B cell (primary cell): ENCODE measurements around the gene TRABD2A. TPM values are rescaled to one million over a fixed set of nuclear protein-coding genes. Genes with fewer than 3 reads are reported as not detected.
A peak's percentile ranks its signal among the peaks of the same experiment; 100 is the strongest.

ENCODE experiments used
- ATAC-seq: fragments of 200-7000 bp; cut with Tn5 transposase; one replicate; pipeline ENCODE4 v1.10.0; 2021; ENCODE audit warnings: low read depth, mild to moderate bottlenecking, moderate number of reproducible peaks, moderate library complexity
- CTCF ChIA-PET: fragments of 350-600 bp; sonication (Branson Sonifier 250); formaldehyde crosslinking; loops from one replicate; lab custom pipeline; 2021; ENCODE audit warnings: antibody characterized with exemption, inconsistent platforms; lab: Charles Lee
- POLR2A ChIA-PET: fragments of 350-600 bp; sonication (Branson Sonifier 250); formaldehyde crosslinking; loops from one replicate; lab custom pipeline; 2021; ENCODE audit warnings: antibody characterized with exemption; lab: Charles Lee
- DNase-seq: peaks from one replicate; pipeline ENCODE4 v3.0.0; 2013
- H2AFZ ChIP-seq: 2 replicates; pipeline ENCODE4 v1.6.1; 2012; ENCODE audit warnings: mild to moderate bottlenecking, low read depth, low read length; ENCODE audit not compliant: insufficient read depth, poor library complexity, severe bottlenecking
- H3K27ac ChIP-seq, 2 donors: 1 replicate in 1 of 2; 2 replicates in 1 of 2; pipeline ENCODE4 v1.5.1; 2012 to 2013; ENCODE audit warnings: low read length in 2 of 2, mild to moderate bottlenecking in 2 of 2, moderate library complexity in 1 of 2
- H3K27me3 ChIP-seq, 4 experiments: fragments of 200-600 bp in 1 of 4; sonication (generic) in 1 of 4; replicated peaks in 1 of 4; 1 replicate in 2 of 4; 2 replicates in 2 of 4; pipeline versions ENCODE4 v1.6.1 to v1.7.0; 2013 to 2016; ENCODE audit warnings: low read length in 3 of 4, mild to moderate bottlenecking in 2 of 4, mixed read lengths in 1 of 4, moderate library complexity in 1 of 4; ENCODE audit not compliant: insufficient read depth in 4 of 4, control insufficient read depth in 3 of 4; ENCODE audit errors: control extremely low read depth in 1 of 4
- H3K36me3 ChIP-seq, 2 experiments: replicated peaks in 1 of 2; 1 replicate in 1 of 2; 2 replicates in 1 of 2; pipeline versions ENCODE4 v1.6.1 to v1.7.1; 2013; ENCODE audit warnings: low read length in 1 of 2; ENCODE audit not compliant: insufficient read depth in 2 of 2, control insufficient read depth in 1 of 2; ENCODE audit errors: control extremely low read depth in 1 of 2, extremely low read depth in 1 of 2
- H3K4me1 ChIP-seq, 2 donors: fragments of 200-600 bp in 1 of 2; sonication (generic) in 1 of 2; 1 replicate in 1 of 2; 2 replicates in 1 of 2; pipeline versions ENCODE4 v1.5.1 to v1.6.1; 2013 to 2017; ENCODE audit warnings: low read length in 2 of 2; ENCODE audit not compliant: control insufficient read depth in 2 of 2, insufficient read depth in 2 of 2
- H3K4me2 ChIP-seq: replicated peaks from 2 replicates; pipeline ENCODE3; 2012; ENCODE audit warnings: mild to moderate bottlenecking, low read depth, low read length; ENCODE audit not compliant: poor library complexity, severe bottlenecking
- H3K4me3 ChIP-seq, 5 experiments: fragments of 200-600 bp in 1 of 5; sonication (generic) in 1 of 5; 1 replicate in 3 of 5; 2 replicates in 2 of 5; pipeline versions ENCODE4 v1.5.1 to v1.7.0; 2011 to 2016; ENCODE audit warnings: low read length in 4 of 5, mild to moderate bottlenecking in 4 of 5, low read depth in 2 of 5, control low read depth in 1 of 5, moderate library complexity in 1 of 5; ENCODE audit not compliant: insufficient read depth in 1 of 5; ENCODE audit errors: control extremely low read depth in 1 of 5, extremely low read depth in 1 of 5
- H3K79me2 ChIP-seq: fragments of 200-600 bp; sonication (generic); one replicate; pipeline ENCODE4 v1.6.0; 2016; ENCODE audit warnings: low read length; ENCODE audit not compliant: control insufficient read depth, insufficient read depth
- H3K9ac ChIP-seq: fragments of 200-600 bp; sonication (generic); 2 replicates; pipeline ENCODE4 v1.6.1; 2017; ENCODE audit warnings: mild to moderate bottlenecking, low read length, moderate library complexity
- H3K9me3 ChIP-seq, 3 donors: one replicate each; pipeline versions ENCODE4 v1.6.1 to v1.7.1; 2013; ENCODE audit warnings: low read length in 2 of 3; ENCODE audit not compliant: control insufficient read depth in 2 of 3, insufficient read depth in 1 of 3; ENCODE audit errors: control extremely low read depth in 1 of 3
- H4K20me1 ChIP-seq: 2 replicates; pipeline ENCODE4 v1.6.0; 2012; ENCODE audit warnings: mild to moderate bottlenecking, low read length; ENCODE audit not compliant: insufficient read depth, control insufficient read depth, poor library complexity, severe bottlenecking
- H3K27ac Mint-ChIP-seq: one replicate; pipeline ENCODE4 v1.8.0; 2021; ENCODE audit warnings: mixed read lengths
- H3K27me3 Mint-ChIP-seq: one replicate; pipeline ENCODE4 v1.8.0; 2021; ENCODE audit warnings: mixed read lengths
- H3K4me1 Mint-ChIP-seq: one replicate; pipeline ENCODE4 v1.8.0; 2021; ENCODE audit warnings: mixed read lengths
- H3K4me3 Mint-ChIP-seq: one replicate; pipeline ENCODE4 v1.8.0; 2021; ENCODE audit warnings: mixed read lengths
- H3K9me3 Mint-ChIP-seq: one replicate; pipeline ENCODE4 v1.8.0; 2022; ENCODE audit warnings: mixed read lengths; ENCODE audit not compliant: insufficient read depth
- EZH2 ChIP-seq: IDR thresholded peaks from 2 replicates; pipeline ENCODE4 v1.6.1; 2012; ENCODE audit warnings: borderline replicate concordance, low read depth, mild to moderate bottlenecking, moderate library complexity, low read length; ENCODE audit not compliant: insufficient read depth, poor library complexity, severe bottlenecking
- WGBS: methylation state at CpG from one replicate; pipeline ENCODE4 v1.1.5; 2013; ENCODE audit warnings: missing lambda C conversion rate; ENCODE audit not compliant: insufficient coverage; 5-methylcytosine and 5-hydroxymethylcytosine counted together
- intact Hi-C: fragments of 100-400 bp; cut with micrococcal nuclease; formaldehyde crosslinking; loops from one replicate; pipeline ENCODE4 v1.10.0; 2022
- polyA plus RNA-seq: library from polyadenylated mRNA; depleted of rRNA; stranded (reverse); fragments of >200 nt; gene quantifications from 2 replicates; pipeline ENCODE4 v1.2.3, GENCODE V29; 2012
- total RNA-seq, 2 donors: library from RNA; stranded (reverse); fragments of 120-200 nt in 1 of 2; gene quantifications; 1 replicate in 1 of 2; 2 replicates in 1 of 2; pipeline versions ENCODE4 v1.2.3 to v1.2.4, GENCODE V29; 2013 to 2022
- TF ChIP-seq, protein P1 (sequence below): fragments of 200-600 bp; IDR thresholded peaks from one replicate; pipeline ENCODE4 v1.8.0; 2022; ENCODE audit warnings: antibody characterized with exemption, mild to moderate bottlenecking

TRABD2A gene
- total and polyA plus RNA-seq, 2 donors (not counting 1 experiment from before 2014, with no cell fraction given), result 10.1 to 11.3 TPM

DNA sequence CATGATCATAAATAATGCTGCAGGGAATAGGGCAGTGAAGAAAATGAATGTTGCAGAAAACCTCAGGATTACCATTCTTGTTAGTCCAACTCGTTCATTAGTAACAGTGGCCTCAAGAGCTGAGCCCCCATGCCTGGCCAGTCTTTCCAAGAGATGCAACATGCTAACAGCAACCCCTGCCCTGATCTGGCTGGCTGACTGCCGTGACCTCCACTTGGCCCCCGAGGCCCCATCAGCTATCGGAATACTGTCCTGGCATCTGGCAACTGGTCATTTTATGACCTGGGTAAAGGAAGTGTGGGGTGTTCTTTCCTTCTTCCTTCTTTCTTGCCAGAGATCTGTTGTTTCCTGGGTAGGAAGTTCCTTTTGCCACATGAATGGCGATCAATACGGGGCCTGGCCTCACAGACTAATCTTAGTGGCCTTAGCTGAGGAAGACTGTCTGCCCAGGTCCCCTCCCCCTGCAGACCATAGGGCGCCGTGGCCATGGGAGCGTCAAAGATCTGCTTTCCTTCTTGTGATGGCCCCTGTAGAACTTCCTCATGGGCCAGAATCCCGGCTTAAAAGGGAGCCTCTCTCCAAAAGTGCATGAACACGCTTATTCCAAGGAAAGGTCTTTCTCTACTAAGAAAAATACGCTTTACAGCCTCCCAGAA is 10.6 kb upstream of the TRABD2A start:
- Histone ChIP-seq H3K4me1 (peaks cover 39 to 41% of the 10 kb centered on the region in 2 donors), H4K20me1 (no peaks in the 10 kb centered on the region), H3K4me3 (no peak overlapping the region), H3K9ac (no peak overlapping the region), H3K9me3 (no peaks in the 10 kb centered on the region), H3K36me3 (no peaks in the 10 kb centered on the region), H3K27ac (no peak overlapping the region), H3K79me2 (peaks cover 15% of the 10 kb centered on the region), H2AFZ (no peak overlapping the region), H3K4me2 (no peak overlapping the region), H3K27me3 (no peaks in the 10 kb centered on the region)
- intact Hi-C loops, result no loop called here
- Mint-ChIP-seq H3K27ac (no peak overlapping the region), H3K9me3 (no peaks in the 10 kb centered on the region), H3K4me3 (no peak overlapping the region), H3K4me1 (peaks cover 42% of the 10 kb centered on the region), H3K27me3 (no peaks in the 10 kb centered on the region)
- CTCF ChIA-PET, result interaction anchor here (1.0 to 18.2 kb wide), 3 partner anchors 9 to 30 kb away, joined by 3 to 316 read pairs (median 35); partner anchors contain the start of gene TMSB10
- 89% methylated on average over 8 of the region's 12 CpGs for WGBS
- DNase-seq, result no peak
- TF ChIP-seq, protein P1, sequence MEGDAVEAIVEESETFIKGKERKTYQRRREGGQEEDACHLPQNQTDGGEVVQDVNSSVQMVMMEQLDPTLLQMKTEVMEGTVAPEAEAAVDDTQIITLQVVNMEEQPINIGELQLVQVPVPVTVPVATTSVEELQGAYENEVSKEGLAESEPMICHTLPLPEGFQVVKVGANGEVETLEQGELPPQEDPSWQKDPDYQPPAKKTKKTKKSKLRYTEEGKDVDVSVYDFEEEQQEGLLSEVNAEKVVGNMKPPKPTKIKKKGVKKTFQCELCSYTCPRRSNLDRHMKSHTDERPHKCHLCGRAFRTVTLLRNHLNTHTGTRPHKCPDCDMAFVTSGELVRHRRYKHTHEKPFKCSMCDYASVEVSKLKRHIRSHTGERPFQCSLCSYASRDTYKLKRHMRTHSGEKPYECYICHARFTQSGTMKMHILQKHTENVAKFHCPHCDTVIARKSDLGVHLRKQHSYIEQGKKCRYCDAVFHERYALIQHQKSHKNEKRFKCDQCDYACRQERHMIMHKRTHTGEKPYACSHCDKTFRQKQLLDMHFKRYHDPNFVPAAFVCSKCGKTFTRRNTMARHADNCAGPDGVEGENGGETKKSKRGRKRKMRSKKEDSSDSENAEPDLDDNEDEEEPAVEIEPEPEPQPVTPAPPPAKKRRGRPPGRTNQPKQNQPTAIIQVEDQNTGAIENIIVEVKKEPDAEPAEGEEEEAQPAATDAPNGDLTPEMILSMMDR, result no peak
- no peak for TF ChIP-seq EZH2
- POLR2A ChIA-PET, result interaction anchor here (1.4 kb wide), 1 partner anchor 29 kb away, joined by 3 read pairs; no protein-coding TSS in a partner anchor
- ATAC-seq, result no peak

- Histone ChIP-seq H3K9me3 (no peaks in the 10 kb centered on the region), H3K27me3 (no peaks in the 10 kb centered on the region), H3K4me2 (peak overlapping the region; percentile 73), H2AFZ (peak overlapping the region; percentile 87), H3K9ac (peak overlapping the region; percentile 57), H3K36me3 (no peaks in the 10 kb centered on the region), H3K27ac (peak overlapping the region; percentile 89 to 93), H3K4me3 (peak overlapping the region in 4 of 5 experiments; percentile 21 to 46 (median 24)), H3K4me1 (peaks cover 25 to 26% of the 10 kb centered on the region in 2 donors), H4K20me1 (no peaks in the 10 kb centered on the region), H3K79me2 (peaks cover 3% of the 10 kb centered on the region)
- POLR2A ChIA-PET, result interaction anchor here (0.7 to 4.2 kb wide), 9 partner anchors 9 to 80 kb away, joined by 3 to 40 read pairs (median 5); partner anchors contain the start of gene TMSB10
- peak overlapping the region; percentile 77 for H3K4me3 Mint-ChIP-seq
- DNase-seq (no peak), ATAC-seq (no peak)
- no CpG with 5 or more reads among the region's 2 CpGs for WGBS
- H3K4me1 Mint-ChIP-seq, result peaks cover 21% of the 10 kb centered on the region
- H3K9me3 Mint-ChIP-seq, result no peaks in the 10 kb centered on the region
- H3K27ac Mint-ChIP-seq, result peak overlapping the region; percentile 98
- TF ChIP-seq EZH2, result no peak
- TF ChIP-seq, protein P1, result no peak
- CTCF ChIA-PET, result interaction anchor here (0.9 to 18.2 kb wide), 5 partner anchors 7 to 57 kb away, joined by 3 to 316 read pairs (median 8); partner anchors contain the start of gene TMSB10
- no peaks in the 10 kb centered on the region for H3K27me3 Mint-ChIP-seq
- intact Hi-C loops, result loop anchor here (2.0 kb wide), 1 partner anchor 431 kb away; the partner anchor contains the start of gene SUCLG1
Measured at GRCh38 chr2:84889332-84889731, 8.4 kb upstream of the TRABD2A start.
